ENCODE data around the gene RPL36AL. TPM values are rescaled to one million over a fixed set of nuclear protein-coding genes. Genes with fewer than 3 reads are reported as not detected.
A peak's percentile ranks its signal among the peaks of the same experiment; 100 is the strongest.
"Not testable (repeated sequence)": the region's sequence is repeated elsewhere in the genome, so short reads cannot be mapped to it uniquely, and the experiment has no call there.

The RPL36AL gene
- total RNA-seq, 2 donors from 2014 or later: 170 to 176 TPM

- 89% methylated on average over 3 of the region's 3 CpGs for WGBS
- intact Hi-C loops (cut with DNase I): no loop called here
- TF ChIP-seq POLR2A (IDR thresholded peaks at IDR 0.05) (no peak), POLR2AphosphoS5 (IDR thresholded peaks at IDR 0.05) (no peak), CTCF (IDR thresholded peaks at IDR 0.05) (no peak)
- no peaks in the 10 kb centered on the region for H3K4me1 ChIP-seq (replicated peaks)
- no peaks in the 10 kb centered on the region for H3K27me3 ChIP-seq (replicated peaks; ENCODE audit: insufficient read depth)
- peaks cover 0 to under 1% of the 10 kb centered on the region in 2 donors for H3K36me3 ChIP-seq
- H3K4me3 ChIP-seq: no peak overlapping the region
- no peaks in the 10 kb centered on the region for H3K9me3 ChIP-seq
- DNase-seq (ENCODE audit: low spot score): no peak
- H3K27ac ChIP-seq: no peak overlapping the region
Observed at GRCh38 chr14:49589387-49589786, 31.0 kb downstream of the RPL36AL start.

GRCh38 chr14:49586673-49587460 lies 33.6 kb downstream of the RPL36AL start:
- no peak for TF ChIP-seq POLR2A (IDR thresholded peaks at IDR 0.05)
- TF ChIP-seq POLR2AphosphoS5 (IDR thresholded peaks at IDR 0.05): no peak
- peak; percentile 61 to 91 (median 80) for TF ChIP-seq CTCF (IDR thresholded peaks at IDR 0.05)
- intact Hi-C loops (cut with DNase I): no loop called here
- DNase-seq (ENCODE audit: low spot score): no peak
- 2% methylated on average over 14 of the region's 21 CpGs for WGBS
- Histone ChIP-seq H3K9me3 (no peaks in the 10 kb centered on the region), H3K4me1 (replicated peaks) (no peaks in the 10 kb centered on the region), H3K27me3 (replicated peaks; ENCODE audit: insufficient read depth) (no peaks in the 10 kb centered on the region), H3K27ac (peak overlapping the region; percentile 87), H3K4me3 (peak overlapping the region; percentile 81 to 94), H3K36me3 (peaks cover 0 to 9% of the 10 kb centered on the region in 2 donors)

DNA sequence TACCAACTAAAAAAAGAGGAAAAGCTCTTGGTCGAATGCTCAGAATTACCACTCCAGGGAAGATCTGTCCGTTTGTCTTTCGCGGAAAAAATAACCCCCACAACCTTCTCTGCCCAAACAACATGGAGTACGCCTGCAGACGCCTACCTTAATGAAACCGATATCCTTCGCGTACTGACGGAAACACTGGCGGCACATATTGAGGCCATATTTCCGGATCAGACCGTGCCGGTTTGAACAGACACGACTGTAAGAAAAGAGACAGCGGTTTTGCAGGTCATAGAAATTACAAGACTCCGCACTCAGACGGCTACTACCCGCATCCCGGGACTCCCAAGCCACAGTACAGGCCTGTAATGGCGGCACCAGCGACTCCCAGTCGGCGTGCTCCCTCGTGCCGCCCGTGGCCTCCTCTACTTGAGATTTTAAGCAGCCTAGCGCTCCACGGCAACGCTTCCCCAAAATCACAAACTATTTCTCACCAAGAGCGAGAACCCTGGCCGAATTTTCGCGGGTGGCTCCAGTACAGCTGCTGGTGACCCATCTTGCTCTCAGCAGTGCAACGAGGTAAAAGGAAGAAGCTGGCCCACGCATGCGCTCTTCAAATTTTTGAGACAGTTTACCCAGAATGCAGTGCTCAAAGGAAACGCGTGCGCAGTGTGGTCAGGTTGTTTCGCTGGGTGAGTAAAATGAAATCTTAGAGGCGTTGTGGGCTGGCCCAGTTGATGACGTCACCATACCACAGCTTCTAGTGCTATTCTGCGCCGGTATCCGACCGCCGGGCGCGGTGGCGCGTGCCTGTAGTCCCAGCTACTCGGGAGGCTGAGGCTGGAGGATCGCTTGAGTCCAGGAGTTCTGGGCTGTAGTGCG lies 34.4 kb downstream of the RPL36AL start, which contains the start of gene RPS29:
RPS29 (minus strand) TSS at position 578 of the 870 bp plus-strand sequence; CDS start at position 544, 34 bp downstream.
- H3K27ac ChIP-seq: peak within 1 kb of the TSS; percentile 87
- no peaks in the 10 kb centered on the region for H3K9me3 ChIP-seq
- peak in 1 of 4 experiments; percentile 8 for TF ChIP-seq CTCF (IDR thresholded peaks at IDR 0.05)
- peak; percentile 99 for TF ChIP-seq POLR2AphosphoS5 (IDR thresholded peaks at IDR 0.05)
- peak; percentile 83 for TF ChIP-seq POLR2A (IDR thresholded peaks at IDR 0.05)
- H3K4me3 ChIP-seq: peak within 1 kb of the TSS; percentile 81 to 94
- under 1% methylated on average over 54 of the region's 55 CpGs for WGBS
- peak; percentile 97 for DNase-seq (ENCODE audit: low spot score)
- no peaks in the 10 kb centered on the region for H3K4me1 ChIP-seq (replicated peaks)
- peaks cover 0 to 9% of the 10 kb centered on the region in 2 donors for H3K36me3 ChIP-seq
- H3K27me3 ChIP-seq (replicated peaks; ENCODE audit: insufficient read depth): no peaks in the 10 kb centered on the region
- intact Hi-C loops (cut with DNase I): no loop called here

GRCh38 chr14:49584981-49585640 lies 35.3 kb downstream of the RPL36AL start:
- intact Hi-C loops (cut with DNase I); H3K4me1 ChIP-seq (replicated peaks); H3K9me3 ChIP-seq; DNase-seq (ENCODE audit: low spot score); H3K36me3 ChIP-seq; H3K27me3 ChIP-seq (replicated peaks; ENCODE audit: insufficient read depth): not testable (repeated sequence)
- Histone ChIP-seq H3K4me3 (peak overlapping the region; percentile 81 to 94), H3K27ac (peak overlapping the region in 1 of 2 donors; percentile 87)
- WGBS: 13% methylated on average over 32 of the region's 32 CpGs

- Histone ChIP-seq H3K36me3 (peaks cover 0 to 9% of the 10 kb centered on the region in 2 donors), H3K4me1 (replicated peaks) (no peaks in the 10 kb centered on the region), H3K4me3 (no peak overlapping the region), H3K27me3 (replicated peaks; ENCODE audit: insufficient read depth) (no peaks in the 10 kb centered on the region), H3K9me3 (no peaks in the 10 kb centered on the region), H3K27ac (no peak overlapping the region)
- TF ChIP-seq POLR2A (IDR thresholded peaks at IDR 0.05) (no peak), CTCF (IDR thresholded peaks at IDR 0.05) (no peak), POLR2AphosphoS5 (IDR thresholded peaks at IDR 0.05) (no peak)
- intact Hi-C loops (cut with DNase I): no loop called here
- DNase-seq (ENCODE audit: low spot score): no peak
- 90% methylated on average over 11 of the region's 11 CpGs for WGBS
Observed at GRCh38 chr14:49584058-49584457, 36.4 kb downstream of the RPL36AL start.
